Measurements from ENCODE around the gene CALHM4. TPM values are rescaled to one million over a fixed set of nuclear protein-coding genes. Genes with fewer than 3 reads are reported as not detected.

Gene CALHM4
- total and polyA plus RNA-seq, 2 experiments from 2014 or later = not detected

DNA sequence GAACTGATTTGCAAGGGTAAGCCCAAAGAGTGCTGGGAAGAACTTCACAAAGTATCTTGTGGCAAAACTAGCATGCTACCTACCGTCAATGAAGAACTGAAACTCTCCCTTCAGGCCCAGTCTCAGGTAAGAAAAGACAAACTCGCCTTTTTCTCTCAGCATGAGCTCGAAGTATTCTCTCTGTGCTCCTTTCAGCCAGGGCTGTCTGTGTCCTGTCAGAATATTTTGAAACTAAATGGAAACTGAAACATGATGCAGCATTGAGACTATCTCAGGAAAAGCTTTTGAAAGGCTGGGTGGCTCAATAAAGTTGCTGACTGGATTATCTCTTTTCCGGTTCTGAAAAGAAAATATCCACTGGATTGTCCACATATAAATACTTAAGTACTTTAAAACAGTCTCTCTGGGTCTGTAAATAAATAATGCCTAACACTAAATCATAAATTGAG, 41.4 kb upstream of the CALHM4 start (continued):
- no peak for TF ChIP-seq ZNF462 (CRISPR knock-in tag; IDR thresholded peaks at IDR 0.05)
- no peak for TF ChIP-seq ZNF114 (CRISPR knock-in tag; IDR thresholded peaks at IDR 0.05)
- TF ChIP-seq, protein P1, sequence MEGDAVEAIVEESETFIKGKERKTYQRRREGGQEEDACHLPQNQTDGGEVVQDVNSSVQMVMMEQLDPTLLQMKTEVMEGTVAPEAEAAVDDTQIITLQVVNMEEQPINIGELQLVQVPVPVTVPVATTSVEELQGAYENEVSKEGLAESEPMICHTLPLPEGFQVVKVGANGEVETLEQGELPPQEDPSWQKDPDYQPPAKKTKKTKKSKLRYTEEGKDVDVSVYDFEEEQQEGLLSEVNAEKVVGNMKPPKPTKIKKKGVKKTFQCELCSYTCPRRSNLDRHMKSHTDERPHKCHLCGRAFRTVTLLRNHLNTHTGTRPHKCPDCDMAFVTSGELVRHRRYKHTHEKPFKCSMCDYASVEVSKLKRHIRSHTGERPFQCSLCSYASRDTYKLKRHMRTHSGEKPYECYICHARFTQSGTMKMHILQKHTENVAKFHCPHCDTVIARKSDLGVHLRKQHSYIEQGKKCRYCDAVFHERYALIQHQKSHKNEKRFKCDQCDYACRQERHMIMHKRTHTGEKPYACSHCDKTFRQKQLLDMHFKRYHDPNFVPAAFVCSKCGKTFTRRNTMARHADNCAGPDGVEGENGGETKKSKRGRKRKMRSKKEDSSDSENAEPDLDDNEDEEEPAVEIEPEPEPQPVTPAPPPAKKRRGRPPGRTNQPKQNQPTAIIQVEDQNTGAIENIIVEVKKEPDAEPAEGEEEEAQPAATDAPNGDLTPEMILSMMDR (conservative IDR thresholded peaks at IDR 0.05; ENCODE audit: low read depth in 2 of 2) = no peak
- no peak for TF ChIP-seq CREB1 (CRISPR knock-in tag; IDR thresholded peaks at IDR 0.05; ENCODE audit: low read depth)
- TF ChIP-seq POLR2AphosphoS5 (IDR thresholded peaks at IDR 0.05; ENCODE audit: low read depth) = no peak

- no peaks in the 10 kb centered on the region for H3K9me2 ChIP-seq (ENCODE audit: insufficient read depth)
- H3K4me1 Mint-ChIP-seq = peaks cover 12% of the 10 kb centered on the region; the same call in 2 of the 3 replicates
- no peaks in the 10 kb centered on the region for H3K36me3 ChIP-seq (ENCODE audit: insufficient read depth)
- H3K27me3 ChIP-seq (ENCODE audit: insufficient read depth) = no peaks in the 10 kb centered on the region
- H3K4me2 ChIP-seq = no peak overlapping the region
- H3K4me3 Mint-ChIP-seq = no peak overlapping the region
- no peaks in the 10 kb centered on the region for H3K36me3 Mint-ChIP-seq (ENCODE audit: low read depth)
- no peaks in the 10 kb centered on the region for H3K79me2 ChIP-seq (replicated peaks; ENCODE audit: insufficient read depth)
- H3K9me3 Mint-ChIP-seq = peaks cover 9% of the 10 kb centered on the region; the same call in 1 of the 3 replicates
- no peak overlapping the region for H2AFZ ChIP-seq
- H3K27me3 Mint-ChIP-seq (ENCODE audit: insufficient read depth, low read depth, poor library complexity) = peaks cover 1% of the 10 kb centered on the region
- DNase-seq (ENCODE audit: low spot score) = no peak
- H3F3A ChIP-seq (replicated peaks; ENCODE audit: low read depth) = no peaks in the 10 kb centered on the region
- no peaks in the 10 kb centered on the region for H3K4me1 ChIP-seq (ENCODE audit: insufficient read depth)
- H3K27ac Mint-ChIP-seq = no peak overlapping the region
- no peaks in the 10 kb centered on the region for H4K20me1 ChIP-seq (replicated peaks; ENCODE audit: insufficient read depth)
- H3K27ac ChIP-seq (ENCODE audit: low read depth) = no peak overlapping the region
- H3K4me3 ChIP-seq = no peak overlapping the region
- ATAC-seq = no peak
- TF ChIP-seq, protein P1 (conservative IDR thresholded peaks at IDR 0.05; ENCODE audit: low read depth in 2 of 2) = no peak
- no peak for TF ChIP-seq EZH2phosphoT487 (IDR thresholded peaks at IDR 0.05; ENCODE audit: unreplicated experiment)
- TF ChIP-seq, protein P2, sequence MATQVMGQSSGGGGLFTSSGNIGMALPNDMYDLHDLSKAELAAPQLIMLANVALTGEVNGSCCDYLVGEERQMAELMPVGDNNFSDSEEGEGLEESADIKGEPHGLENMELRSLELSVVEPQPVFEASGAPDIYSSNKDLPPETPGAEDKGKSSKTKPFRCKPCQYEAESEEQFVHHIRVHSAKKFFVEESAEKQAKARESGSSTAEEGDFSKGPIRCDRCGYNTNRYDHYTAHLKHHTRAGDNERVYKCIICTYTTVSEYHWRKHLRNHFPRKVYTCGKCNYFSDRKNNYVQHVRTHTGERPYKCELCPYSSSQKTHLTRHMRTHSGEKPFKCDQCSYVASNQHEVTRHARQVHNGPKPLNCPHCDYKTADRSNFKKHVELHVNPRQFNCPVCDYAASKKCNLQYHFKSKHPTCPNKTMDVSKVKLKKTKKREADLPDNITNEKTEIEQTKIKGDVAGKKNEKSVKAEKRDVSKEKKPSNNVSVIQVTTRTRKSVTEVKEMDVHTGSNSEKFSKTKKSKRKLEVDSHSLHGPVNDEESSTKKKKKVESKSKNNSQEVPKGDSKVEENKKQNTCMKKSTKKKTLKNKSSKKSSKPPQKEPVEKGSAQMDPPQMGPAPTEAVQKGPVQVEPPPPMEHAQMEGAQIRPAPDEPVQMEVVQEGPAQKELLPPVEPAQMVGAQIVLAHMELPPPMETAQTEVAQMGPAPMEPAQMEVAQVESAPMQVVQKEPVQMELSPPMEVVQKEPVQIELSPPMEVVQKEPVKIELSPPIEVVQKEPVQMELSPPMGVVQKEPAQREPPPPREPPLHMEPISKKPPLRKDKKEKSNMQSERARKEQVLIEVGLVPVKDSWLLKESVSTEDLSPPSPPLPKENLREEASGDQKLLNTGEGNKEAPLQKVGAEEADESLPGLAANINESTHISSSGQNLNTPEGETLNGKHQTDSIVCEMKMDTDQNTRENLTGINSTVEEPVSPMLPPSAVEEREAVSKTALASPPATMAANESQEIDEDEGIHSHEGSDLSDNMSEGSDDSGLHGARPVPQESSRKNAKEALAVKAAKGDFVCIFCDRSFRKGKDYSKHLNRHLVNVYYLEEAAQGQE (IDR thresholded peaks at IDR 0.05; ENCODE audit: unreplicated experiment) = no peak
- no peak for TF ChIP-seq JUNB (IDR thresholded peaks at IDR 0.05; ENCODE audit: unreplicated experiment)
- no peak for TF ChIP-seq EZH2 (IDR thresholded peaks at IDR 0.05; ENCODE audit: low read depth, unreplicated experiment)
- no peak for TF ChIP-seq ZNF114 (CRISPR knock-in tag; IDR thresholded peaks at IDR 0.05)
- TF ChIP-seq, protein P3, sequence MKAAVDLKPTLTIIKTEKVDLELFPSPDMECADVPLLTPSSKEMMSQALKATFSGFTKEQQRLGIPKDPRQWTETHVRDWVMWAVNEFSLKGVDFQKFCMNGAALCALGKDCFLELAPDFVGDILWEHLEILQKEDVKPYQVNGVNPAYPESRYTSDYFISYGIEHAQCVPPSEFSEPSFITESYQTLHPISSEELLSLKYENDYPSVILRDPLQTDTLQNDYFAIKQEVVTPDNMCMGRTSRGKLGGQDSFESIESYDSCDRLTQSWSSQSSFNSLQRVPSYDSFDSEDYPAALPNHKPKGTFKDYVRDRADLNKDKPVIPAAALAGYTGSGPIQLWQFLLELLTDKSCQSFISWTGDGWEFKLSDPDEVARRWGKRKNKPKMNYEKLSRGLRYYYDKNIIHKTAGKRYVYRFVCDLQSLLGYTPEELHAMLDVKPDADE (IDR thresholded peaks at IDR 0.05) = no peak
Measured at GRCh38 chr6:116512734-116513133, 40.8 kb upstream of the CALHM4 start.

Measured in GM23338 (cell line).